GM23338 (cell line): ENCODE results near the gene TNS1. TPM values are rescaled to one million over a fixed set of nuclear protein-coding genes. Genes with fewer than 3 reads are reported as not detected.

Experiments
- ATAC-seq: fragments of 200-7000 bp; cut with Tn5 transposase; 3 replicates; pipeline ENCODE4 v1.9.1; 2020
- DNase-seq: peaks from one replicate; pipeline ENCODE4 v3.0.0-alpha.2; 2015; ENCODE audit warnings: low spot score
- H2AFZ ChIP-seq: fragments of 200-600 bp; sonication (generic); 2 replicates; pipeline ENCODE4 v1.8.0; 2016; ENCODE audit warnings: antibody characterized with exemption, mild to moderate bottlenecking, moderate library complexity
- H3F3A ChIP-seq: fragments of 200-600 bp; sonication (generic); replicated peaks from 2 replicates; pipeline ENCODE4 v1.8.0; 2017; ENCODE audit warnings: antibody characterized with exemption, mixed run types, low read depth
- H3K27ac ChIP-seq: fragments of 200-600 bp; sonication (generic); 2 replicates; pipeline ENCODE4 v1.6.1; 2016; ENCODE audit warnings: low read depth
- H3K27me3 ChIP-seq: fragments of 200-600 bp; sonication (generic); 2 replicates; pipeline ENCODE4 v1.8.0; 2016; ENCODE audit warnings: mild to moderate bottlenecking, mixed run types, moderate library complexity; ENCODE audit not compliant: insufficient read depth
- H3K36me3 ChIP-seq: fragments of 200-600 bp; sonication (generic); 2 replicates; pipeline ENCODE4 v1.8.0; 2016; ENCODE audit warnings: mild to moderate bottlenecking; ENCODE audit not compliant: insufficient read depth
- H3K4me1 ChIP-seq: fragments of 200-600 bp; sonication (generic); 2 replicates; pipeline ENCODE4 v1.8.0; 2016; ENCODE audit warnings: mild to moderate bottlenecking, moderate library complexity; ENCODE audit not compliant: insufficient read depth
- H3K4me2 ChIP-seq: fragments of 200-600 bp; sonication (generic); 2 replicates; pipeline ENCODE4 v1.7.1; 2017; ENCODE audit warnings: mixed run types
- H3K4me3 ChIP-seq: fragments of 200-600 bp; sonication (generic); 2 replicates; pipeline ENCODE4 v1.6.1; 2016; ENCODE audit warnings: mixed run types
- H3K79me2 ChIP-seq: fragments of 200-600 bp; sonication (generic); replicated peaks from 2 replicates; pipeline ENCODE4 v1.8.0; 2017; ENCODE audit warnings: mild to moderate bottlenecking; ENCODE audit not compliant: insufficient read depth
- H3K9me2 ChIP-seq: fragments of 200-600 bp; sonication (generic); 2 replicates; pipeline ENCODE4 v1.8.0; 2017; ENCODE audit not compliant: insufficient read depth
- H4K20me1 ChIP-seq: fragments of 200-600 bp; sonication (generic); replicated peaks from 2 replicates; pipeline ENCODE4 v1.8.0; 2017; ENCODE audit warnings: mild to moderate bottlenecking; ENCODE audit not compliant: insufficient read depth
- H3K27ac Mint-ChIP-seq: 2 replicates; pipeline ENCODE4 v1.8.0; 2020; ENCODE audit warnings: inconsistent platforms, mild to moderate bottlenecking, moderate library complexity, mixed read lengths
- H3K27me3 Mint-ChIP-seq: 3 replicates; pipeline ENCODE4 v1.8.0; 2022; ENCODE audit warnings: low read depth, mild to moderate bottlenecking, moderate library complexity, mixed read lengths, inconsistent platforms; ENCODE audit not compliant: insufficient read depth, poor library complexity
- H3K36me3 Mint-ChIP-seq: 3 replicates; pipeline ENCODE4 v1.8.0; 2021; ENCODE audit warnings: low read depth, mild to moderate bottlenecking, inconsistent platforms, moderate library complexity, mixed read lengths
- H3K4me1 Mint-ChIP-seq: 3 replicates; pipeline ENCODE4 v1.8.0; 2020; ENCODE audit warnings: mild to moderate bottlenecking, inconsistent platforms, mixed read lengths
- H3K4me3 Mint-ChIP-seq: 3 replicates; pipeline ENCODE4 v1.8.0; 2021; ENCODE audit warnings: moderate library complexity, mild to moderate bottlenecking, inconsistent platforms, mixed read lengths
- H3K9me3 Mint-ChIP-seq: 3 replicates; pipeline ENCODE4 v1.8.0; 2020; ENCODE audit warnings: moderate library complexity, mild to moderate bottlenecking, inconsistent platforms, mixed read lengths
- polyA plus RNA-seq: library from polyadenylated mRNA; unstranded; fragments of >200 nt; fragmentation: Nextera tagmentation; extraction: Ambion mirVana; gene quantifications from 2 replicates; pipeline ENCODE4 v1.2.1, GENCODE V29; 2016
- total RNA-seq: library from RNA; depleted of rRNA; stranded (reverse); fragments of >200 nt; shearing (Covaris generic); gene quantifications from 2 replicates; pipeline ENCODE4 v1.2.3, GENCODE V29; 2014
- TF ChIP-seq, protein P1 (sequence below): IDR thresholded peaks from 2 replicates; pipeline ENCODE4 v1.6.1; 2016; ENCODE audit warnings: antibody characterized with exemption
- TF ChIP-seq, protein P2 (sequence below): IDR thresholded peaks from one replicate; pipeline ENCODE4 v1.6.1; 2018; ENCODE audit warnings: antibody characterized with exemption; ENCODE audit not compliant: unreplicated experiment
- TF ChIP-seq, protein P3 (sequence below): fragments of 250-450 bp; sonication (Bioruptor Pico); IDR thresholded peaks from 2 replicates; pipeline ENCODE4 v1.5.0; 2020; ENCODE audit warnings: mild to moderate bottlenecking, moderate library complexity

Gene TNS1
- total and polyA plus RNA-seq, 2 experiments from 2014 or later = 2.0 to 7.4 TPM

DNA sequence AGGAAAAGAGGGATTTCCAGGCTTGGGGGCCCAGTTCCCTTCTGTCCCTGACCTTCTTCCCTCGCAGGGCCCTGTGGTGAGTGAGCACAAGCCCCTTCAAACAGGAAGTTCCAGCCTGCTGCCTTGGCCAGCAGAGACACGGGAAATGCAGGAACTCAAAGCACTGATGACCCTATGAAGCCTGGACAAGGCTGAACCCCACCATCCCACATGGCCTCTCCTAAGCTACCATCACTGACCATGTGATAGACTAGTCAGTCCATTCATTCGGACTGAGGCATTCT lies 196.4 kb downstream of the TNS1 start:
- H4K20me1 ChIP-seq = no peaks in the 10 kb centered on the region
- H3K27ac Mint-ChIP-seq = no peak overlapping the region
- no peaks in the 10 kb centered on the region for H3K4me1 ChIP-seq
- no peak for DNase-seq
- peaks cover 3% of the 10 kb centered on the region; the same call in 2 of the 3 replicates for H3K9me3 Mint-ChIP-seq
- H3K27ac ChIP-seq = no peak overlapping the region
- ATAC-seq = no peak
- no peaks in the 10 kb centered on the region for H3K36me3 ChIP-seq
- H3K4me3 Mint-ChIP-seq = no peak overlapping the region
- no peaks in the 10 kb centered on the region for H3F3A ChIP-seq
- H2AFZ ChIP-seq = no peak overlapping the region
- no peaks in the 10 kb centered on the region for H3K27me3 ChIP-seq
- no peaks in the 10 kb centered on the region for H3K79me2 ChIP-seq
- no peaks in the 10 kb centered on the region for H3K9me2 ChIP-seq
- TF ChIP-seq, protein P1, sequence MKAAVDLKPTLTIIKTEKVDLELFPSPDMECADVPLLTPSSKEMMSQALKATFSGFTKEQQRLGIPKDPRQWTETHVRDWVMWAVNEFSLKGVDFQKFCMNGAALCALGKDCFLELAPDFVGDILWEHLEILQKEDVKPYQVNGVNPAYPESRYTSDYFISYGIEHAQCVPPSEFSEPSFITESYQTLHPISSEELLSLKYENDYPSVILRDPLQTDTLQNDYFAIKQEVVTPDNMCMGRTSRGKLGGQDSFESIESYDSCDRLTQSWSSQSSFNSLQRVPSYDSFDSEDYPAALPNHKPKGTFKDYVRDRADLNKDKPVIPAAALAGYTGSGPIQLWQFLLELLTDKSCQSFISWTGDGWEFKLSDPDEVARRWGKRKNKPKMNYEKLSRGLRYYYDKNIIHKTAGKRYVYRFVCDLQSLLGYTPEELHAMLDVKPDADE = no peak
- TF ChIP-seq, protein P2, sequence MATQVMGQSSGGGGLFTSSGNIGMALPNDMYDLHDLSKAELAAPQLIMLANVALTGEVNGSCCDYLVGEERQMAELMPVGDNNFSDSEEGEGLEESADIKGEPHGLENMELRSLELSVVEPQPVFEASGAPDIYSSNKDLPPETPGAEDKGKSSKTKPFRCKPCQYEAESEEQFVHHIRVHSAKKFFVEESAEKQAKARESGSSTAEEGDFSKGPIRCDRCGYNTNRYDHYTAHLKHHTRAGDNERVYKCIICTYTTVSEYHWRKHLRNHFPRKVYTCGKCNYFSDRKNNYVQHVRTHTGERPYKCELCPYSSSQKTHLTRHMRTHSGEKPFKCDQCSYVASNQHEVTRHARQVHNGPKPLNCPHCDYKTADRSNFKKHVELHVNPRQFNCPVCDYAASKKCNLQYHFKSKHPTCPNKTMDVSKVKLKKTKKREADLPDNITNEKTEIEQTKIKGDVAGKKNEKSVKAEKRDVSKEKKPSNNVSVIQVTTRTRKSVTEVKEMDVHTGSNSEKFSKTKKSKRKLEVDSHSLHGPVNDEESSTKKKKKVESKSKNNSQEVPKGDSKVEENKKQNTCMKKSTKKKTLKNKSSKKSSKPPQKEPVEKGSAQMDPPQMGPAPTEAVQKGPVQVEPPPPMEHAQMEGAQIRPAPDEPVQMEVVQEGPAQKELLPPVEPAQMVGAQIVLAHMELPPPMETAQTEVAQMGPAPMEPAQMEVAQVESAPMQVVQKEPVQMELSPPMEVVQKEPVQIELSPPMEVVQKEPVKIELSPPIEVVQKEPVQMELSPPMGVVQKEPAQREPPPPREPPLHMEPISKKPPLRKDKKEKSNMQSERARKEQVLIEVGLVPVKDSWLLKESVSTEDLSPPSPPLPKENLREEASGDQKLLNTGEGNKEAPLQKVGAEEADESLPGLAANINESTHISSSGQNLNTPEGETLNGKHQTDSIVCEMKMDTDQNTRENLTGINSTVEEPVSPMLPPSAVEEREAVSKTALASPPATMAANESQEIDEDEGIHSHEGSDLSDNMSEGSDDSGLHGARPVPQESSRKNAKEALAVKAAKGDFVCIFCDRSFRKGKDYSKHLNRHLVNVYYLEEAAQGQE = no peak
- TF ChIP-seq, protein P3, sequence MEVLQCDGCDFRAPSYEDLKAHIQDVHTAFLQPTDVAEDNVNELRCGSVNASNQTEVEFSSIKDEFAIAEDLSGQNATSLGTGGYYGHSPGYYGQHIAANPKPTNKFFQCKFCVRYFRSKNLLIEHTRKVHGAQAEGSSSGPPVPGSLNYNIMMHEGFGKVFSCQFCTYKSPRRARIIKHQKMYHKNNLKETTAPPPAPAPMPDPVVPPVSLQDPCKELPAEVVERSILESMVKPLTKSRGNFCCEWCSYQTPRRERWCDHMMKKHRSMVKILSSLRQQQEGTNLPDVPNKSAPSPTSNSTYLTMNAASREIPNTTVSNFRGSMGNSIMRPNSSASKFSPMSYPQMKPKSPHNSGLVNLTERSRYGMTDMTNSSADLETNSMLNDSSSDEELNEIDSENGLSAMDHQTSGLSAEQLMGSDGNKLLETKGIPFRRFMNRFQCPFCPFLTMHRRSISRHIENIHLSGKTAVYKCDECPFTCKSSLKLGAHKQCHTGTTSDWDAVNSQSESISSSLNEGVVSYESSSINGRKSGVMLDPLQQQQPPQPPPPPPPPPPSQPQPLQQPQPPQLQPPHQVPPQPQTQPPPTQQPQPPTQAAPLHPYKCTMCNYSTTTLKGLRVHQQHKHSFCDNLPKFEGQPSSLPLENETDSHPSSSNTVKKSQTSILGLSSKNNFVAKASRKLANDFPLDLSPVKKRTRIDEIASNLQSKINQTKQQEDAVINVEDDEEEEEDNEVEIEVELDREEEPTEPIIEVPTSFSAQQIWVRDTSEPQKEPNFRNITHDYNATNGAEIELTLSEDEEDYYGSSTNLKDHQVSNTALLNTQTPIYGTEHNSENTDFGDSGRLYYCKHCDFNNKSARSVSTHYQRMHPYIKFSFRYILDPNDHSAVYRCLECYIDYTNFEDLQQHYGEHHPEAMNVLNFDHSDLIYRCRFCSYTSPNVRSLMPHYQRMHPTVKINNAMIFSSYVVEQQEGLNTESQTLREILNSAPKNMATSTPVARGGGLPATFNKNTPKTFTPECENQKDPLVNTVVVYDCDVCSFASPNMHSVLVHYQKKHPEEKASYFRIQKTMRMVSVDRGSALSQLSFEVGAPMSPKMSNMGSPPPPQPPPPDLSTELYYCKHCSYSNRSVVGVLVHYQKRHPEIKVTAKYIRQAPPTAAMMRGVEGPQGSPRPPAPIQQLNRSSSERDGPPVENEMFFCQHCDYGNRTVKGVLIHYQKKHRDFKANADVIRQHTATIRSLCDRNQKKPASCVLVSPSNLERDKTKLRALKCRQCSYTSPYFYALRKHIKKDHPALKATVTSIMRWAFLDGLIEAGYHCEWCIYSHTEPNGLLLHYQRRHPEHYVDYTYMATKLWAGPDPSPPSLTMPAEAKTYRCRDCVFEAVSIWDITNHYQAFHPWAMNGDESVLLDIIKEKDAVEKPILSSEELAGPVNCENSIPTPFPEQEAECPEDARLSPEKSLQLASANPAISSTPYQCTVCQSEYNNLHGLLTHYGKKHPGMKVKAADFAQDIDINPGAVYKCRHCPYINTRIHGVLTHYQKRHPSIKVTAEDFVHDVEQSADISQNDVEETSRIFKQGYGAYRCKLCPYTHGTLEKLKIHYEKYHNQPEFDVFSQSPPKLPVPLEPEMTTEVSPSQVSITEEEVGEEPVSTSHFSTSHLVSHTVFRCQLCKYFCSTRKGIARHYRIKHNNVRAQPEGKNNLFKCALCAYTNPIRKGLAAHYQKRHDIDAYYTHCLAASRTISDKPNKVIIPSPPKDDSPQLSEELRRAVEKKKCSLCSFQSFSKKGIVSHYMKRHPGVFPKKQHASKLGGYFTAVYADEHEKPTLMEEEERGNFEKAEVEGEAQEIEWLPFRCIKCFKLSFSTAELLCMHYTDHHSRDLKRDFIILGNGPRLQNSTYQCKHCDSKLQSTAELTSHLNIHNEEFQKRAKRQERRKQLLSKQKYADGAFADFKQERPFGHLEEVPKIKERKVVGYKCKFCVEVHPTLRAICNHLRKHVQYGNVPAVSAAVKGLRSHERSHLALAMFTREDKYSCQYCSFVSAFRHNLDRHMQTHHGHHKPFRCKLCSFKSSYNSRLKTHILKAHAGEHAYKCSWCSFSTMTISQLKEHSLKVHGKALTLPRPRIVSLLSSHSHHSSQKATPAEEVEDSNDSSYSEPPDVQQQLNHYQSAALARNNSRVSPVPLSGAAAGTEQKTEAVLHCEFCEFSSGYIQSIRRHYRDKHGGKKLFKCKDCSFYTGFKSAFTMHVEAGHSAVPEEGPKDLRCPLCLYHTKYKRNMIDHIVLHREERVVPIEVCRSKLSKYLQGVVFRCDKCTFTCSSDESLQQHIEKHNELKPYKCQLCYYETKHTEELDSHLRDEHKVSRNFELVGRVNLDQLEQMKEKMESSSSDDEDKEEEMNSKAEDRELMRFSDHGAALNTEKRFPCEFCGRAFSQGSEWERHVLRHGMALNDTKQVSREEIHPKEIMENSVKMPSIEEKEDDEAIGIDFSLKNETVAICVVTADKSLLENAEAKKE (CRISPR knock-in tag) = no peak
- no peak overlapping the region for H3K4me2 ChIP-seq
- H3K36me3 Mint-ChIP-seq = peaks cover 14% of the 10 kb centered on the region
- peaks cover 4% of the 10 kb centered on the region for H3K4me1 Mint-ChIP-seq
- peaks cover 9% of the 10 kb centered on the region for H3K27me3 Mint-ChIP-seq
- no peak overlapping the region for H3K4me3 ChIP-seq
